LNCaP clone FGC (cell line): ENCODE measurements around the gene RRP7A.
A peak's percentile ranks its signal among the peaks of the same experiment; 100 is the strongest.
"Not testable (repeated sequence)": the region's sequence is repeated elsewhere in the genome, so short reads cannot be mapped to it uniquely, and the experiment has no call there.

Source experiments
- DNase-seq: peaks from one replicate; pipeline ENCODE4 v3.0.0-alpha.2; 2011; ENCODE audit warnings: low read depth
- H3K4me3 ChIP-seq: 2 replicates; pipeline ENCODE4 v1.5.1; 2011; ENCODE audit warnings: mild to moderate bottlenecking, low read depth, low read length, control low read depth
- CTCF ChIP-seq: IDR thresholded peaks from 2 replicates; pipeline ENCODE4 v1.5.1; 2012; ENCODE audit warnings: mild to moderate bottlenecking; ENCODE audit not compliant: control insufficient read depth, insufficient read depth; ENCODE audit errors: extremely low read depth

The RRP7A gene

DNA sequence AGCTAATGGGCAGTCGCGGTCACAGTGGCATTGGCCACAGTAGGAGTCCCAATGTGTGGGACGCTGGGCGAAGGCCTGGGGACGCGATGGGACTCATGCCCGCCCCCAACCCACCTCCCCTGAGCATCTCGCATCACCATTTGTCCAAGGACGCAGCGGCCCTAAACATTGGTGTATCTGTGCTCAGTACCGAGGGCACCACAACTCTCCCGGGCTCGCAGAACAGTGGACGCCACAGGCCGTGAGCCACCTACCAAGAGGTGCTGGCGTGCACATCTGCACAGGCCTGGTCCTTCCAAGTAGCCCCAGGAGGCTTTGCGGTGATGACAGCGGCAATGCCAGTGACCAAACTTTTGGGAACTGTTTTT is 27.3 kb downstream of the RRP7A start:
- TF ChIP-seq CTCF = no peak
- DNase-seq = no peak
- H3K4me3 ChIP-seq = no peak overlapping the region

- DNase-seq = no peak
- no peak overlapping the region for H3K4me3 ChIP-seq
- no peak for TF ChIP-seq CTCF
Measured at GRCh38 chr22:42490243-42490832, 29.3 kb downstream of the RRP7A start.

DNA sequence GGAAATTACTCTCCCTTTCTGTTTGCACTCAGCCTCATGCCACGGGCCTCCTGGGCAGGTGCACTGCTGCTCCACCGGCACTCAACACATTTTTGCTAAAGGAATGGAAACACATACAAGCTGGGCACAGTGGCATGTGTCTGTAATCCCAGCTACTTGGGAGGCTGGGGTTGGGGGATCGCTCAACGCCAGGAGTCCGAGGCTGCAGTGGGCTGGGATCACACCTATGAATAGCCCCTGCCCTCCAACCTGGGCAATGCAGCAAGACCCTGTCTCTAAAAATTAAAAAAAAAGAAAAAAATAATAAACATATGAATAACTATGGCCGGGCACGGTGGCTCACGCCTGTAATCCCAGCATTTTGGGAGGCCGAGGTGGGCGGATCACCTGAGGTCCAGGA is 30.6 kb downstream of the RRP7A start:
- no peak for DNase-seq
- no peak overlapping the region for H3K4me3 ChIP-seq
- TF ChIP-seq CTCF = no peak

GRCh38 chr22:42484506-42484905 is 35.1 kb downstream of the RRP7A start:
- DNase-seq = no peak
- TF ChIP-seq CTCF = no peak
- no peak overlapping the region for H3K4me3 ChIP-seq

GRCh38 chr22:42483610-42484223 is 35.9 kb downstream of the RRP7A start:
- H3K4me3 ChIP-seq = not testable (repeated sequence)

GRCh38 chr22:42475122-42475521 is 44.5 kb downstream of the RRP7A start:
- DNase-seq = no peak
- no peak for TF ChIP-seq CTCF

More at GRCh38 chr22:42483610-42484223, 35.9 kb downstream of the RRP7A start:
- DNase-seq = not testable (repeated sequence)

DNA sequence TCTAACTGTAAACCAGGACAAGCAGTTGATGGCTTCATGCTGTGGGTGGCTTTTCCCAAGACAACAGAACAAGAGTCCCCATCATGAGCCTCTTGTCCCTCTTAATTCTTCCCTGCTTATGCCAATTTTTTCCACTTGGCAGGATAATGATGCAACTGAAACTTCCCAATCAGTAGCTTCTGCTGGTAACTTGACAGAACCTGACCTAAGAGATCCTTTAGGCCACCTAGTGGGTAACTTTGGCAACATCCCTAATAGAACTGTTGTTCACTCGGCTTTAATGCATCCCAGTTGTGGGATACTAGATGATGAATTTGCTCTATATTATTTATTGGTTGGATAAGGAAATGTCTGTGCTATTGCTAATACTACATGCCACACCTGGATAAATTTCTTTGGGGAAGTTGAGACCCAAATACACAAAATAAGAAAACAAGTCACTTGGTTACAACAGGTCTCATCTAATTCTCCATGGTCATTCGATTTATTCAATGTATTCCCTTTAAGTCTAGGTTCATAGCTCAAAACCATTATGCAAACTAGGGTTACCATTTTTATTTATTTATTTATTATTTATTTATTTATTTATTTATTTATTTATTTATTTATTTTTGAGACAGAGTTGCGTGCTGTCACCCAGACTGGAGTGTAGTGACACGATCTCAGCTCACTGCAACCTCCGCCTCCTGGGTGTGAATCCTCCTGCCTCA is 46.0 kb downstream of the RRP7A start:
- peak; percentile 65 for TF ChIP-seq CTCF
- H3K4me3 ChIP-seq = no peak overlapping the region
- DNase-seq = no peak

More at GRCh38 chr22:42475122-42475521, 44.5 kb downstream of the RRP7A start:
- H3K4me3 ChIP-seq = no peak overlapping the region
